Retinal pigment epithelial cell (primary cell): ENCODE measurements around the gene TMPRSS4.

Source experiments
- DNase-seq: peaks from one replicate; pipeline ENCODE4 v3.0.0-alpha.2; 2010; ENCODE audit warnings: low read depth
- H3K4me3 ChIP-seq: 2 replicates; pipeline ENCODE4 v1.5.1; 2011; ENCODE audit warnings: mild to moderate bottlenecking, low read length, control low read depth, moderate library complexity
- CTCF ChIP-seq: conservative IDR thresholded peaks from 2 replicates; pipeline ENCODE4 v1.5.1; 2011; ENCODE audit warnings: low read depth, low read length, control low read depth, inconsistent platforms

The TMPRSS4 gene

GRCh38 chr11:118074091-118074685, 2.7 kb upstream of the TMPRSS4 start:
- no peak for DNase-seq
- H3K4me3 ChIP-seq, result no peak overlapping the region
- TF ChIP-seq CTCF, result no peak

- DNase-seq, result no peak
- no peak for TF ChIP-seq CTCF
- no peak overlapping the region for H3K4me3 ChIP-seq
These were observed 2.1 kb upstream of the TMPRSS4 start for GRCh38 chr11:118074785-118075184.

GRCh38 chr11:118078911-118079411, 2.1 kb downstream of the TMPRSS4 start:
- TF ChIP-seq CTCF, result no peak
- DNase-seq, result no peak
- H3K4me3 ChIP-seq, result no peak overlapping the region

GRCh38 chr11:118079491-118079890, 2.6 kb downstream of the TMPRSS4 start:
- no peak for TF ChIP-seq CTCF
- no peak for DNase-seq
- H3K4me3 ChIP-seq, result no peak overlapping the region

GRCh38 chr11:118080296-118080695, 3.4 kb downstream of the TMPRSS4 start:
- no peak for DNase-seq
- no peak overlapping the region for H3K4me3 ChIP-seq
- TF ChIP-seq CTCF, result no peak

- TF ChIP-seq CTCF, result no peak
- H3K4me3 ChIP-seq, result no peak overlapping the region
- DNase-seq, result no peak
These were observed 4.5 kb downstream of the TMPRSS4 start for GRCh38 chr11:118081241-118081958.

GRCh38 chr11:118082880-118083552, 6.1 kb downstream of the TMPRSS4 start:
- H3K4me3 ChIP-seq, result no peak overlapping the region
- DNase-seq, result no peak
- no peak for TF ChIP-seq CTCF
